NT2/D1 (cell line): ENCODE data around the gene UFL1.
"Not testable (repeated sequence)": the region's sequence is repeated elsewhere in the genome, so short reads cannot be mapped to it uniquely, and the experiment has no call there.

Source experiments
- DNase-seq: peaks from one replicate; pipeline ENCODE4 v3.0.0-alpha.2; 2011; ENCODE audit warnings: low read depth, low spot score
- H3K27me3 ChIP-seq: 2 replicates; pipeline ENCODE4 v1.6.0; 2011; ENCODE audit warnings: mild to moderate bottlenecking; ENCODE audit not compliant: insufficient read length, insufficient read depth
- H3K36me3 ChIP-seq: 2 replicates; pipeline ENCODE4 v1.6.1; 2011; ENCODE audit warnings: mild to moderate bottlenecking, low read length, mixed read lengths; ENCODE audit not compliant: insufficient read depth, insufficient read length
- H3K4me1 ChIP-seq: 2 replicates; pipeline ENCODE4 v1.5.1; 2011; ENCODE audit not compliant: insufficient read depth, insufficient read length
- H3K4me3 ChIP-seq: 2 replicates; pipeline ENCODE4 v1.5.1; 2011; ENCODE audit warnings: low read depth; ENCODE audit not compliant: insufficient read length
- H3K9ac ChIP-seq: 2 replicates; pipeline ENCODE4 v1.6.0; 2011; ENCODE audit warnings: low read depth; ENCODE audit not compliant: insufficient read length
- H3K9me3 ChIP-seq: 2 replicates; pipeline ENCODE4 v1.5.1; 2011; ENCODE audit warnings: mild to moderate bottlenecking, low read length; ENCODE audit not compliant: insufficient read depth
- SUZ12 ChIP-seq: IDR thresholded peaks from 2 replicates; pipeline ENCODE4 v1.6.1; 2011; ENCODE audit not compliant: insufficient read length, insufficient read depth; ENCODE audit errors: extremely low read depth
- YY1 ChIP-seq: IDR thresholded peaks from 2 replicates; pipeline ENCODE4 v1.6.1; 2011; ENCODE audit not compliant: insufficient read length, insufficient read depth
- ZNF274 ChIP-seq: IDR thresholded peaks from 2 replicates; pipeline ENCODE4 v1.6.1; 2011; ENCODE audit warnings: mild to moderate bottlenecking, low read depth, low read length

The UFL1 gene

DNA sequence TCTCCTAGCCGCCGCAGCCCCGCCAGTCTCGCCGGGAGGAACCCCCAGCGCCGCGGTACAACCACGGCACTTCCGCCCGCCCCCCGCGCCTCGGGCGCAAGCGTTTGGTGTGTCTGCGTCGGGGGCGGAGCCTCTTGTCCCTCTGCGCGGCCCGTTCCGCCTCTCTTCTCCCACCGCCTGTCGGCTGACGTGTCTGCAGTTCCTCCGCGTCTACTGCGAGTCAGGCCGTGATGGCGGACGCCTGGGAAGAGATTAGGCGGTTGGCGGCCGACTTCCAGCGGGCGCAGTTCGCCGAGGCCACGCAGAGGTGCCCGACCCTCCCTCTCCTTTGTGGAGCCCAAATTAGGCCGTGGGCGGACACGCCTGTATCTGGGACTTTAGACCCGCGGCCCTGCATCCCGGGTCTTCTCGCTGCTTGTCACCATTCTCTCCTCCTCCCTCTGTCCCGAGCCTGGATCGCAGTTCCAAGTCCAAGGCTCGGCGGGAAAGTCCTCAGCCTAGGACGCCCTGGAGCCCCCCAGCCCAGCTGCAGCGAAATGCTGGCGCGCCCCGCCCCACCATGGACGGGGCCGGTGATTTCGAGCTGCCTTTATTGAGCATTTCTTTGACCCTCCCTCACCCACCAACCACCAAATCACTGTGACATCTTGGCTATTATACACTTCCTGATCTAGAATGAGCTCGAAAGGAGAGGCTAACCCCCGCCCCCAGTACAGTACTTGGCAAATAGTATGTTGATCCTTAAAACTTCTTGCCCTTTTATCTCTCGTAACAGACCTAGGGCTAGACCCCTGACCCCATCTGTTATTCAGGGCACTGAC is at the start of gene UFL1:
Gene UFL1 (plus strand): TSS at position 163 of the 821 bp plus-strand sequence. CDS start 68 bp downstream, at position 231.
- peak within 1 kb of the TSS; percentile 92 for H3K9ac ChIP-seq
- peaks cover 6% of the 10 kb centered on the region for H3K36me3 ChIP-seq
- no peaks in the 10 kb centered on the region for H3K27me3 ChIP-seq
- peaks cover 3% of the 10 kb centered on the region; the same call in 1 of the 2 replicates for H3K9me3 ChIP-seq
- H3K4me1 ChIP-seq = no peaks in the 10 kb centered on the region
- TF ChIP-seq YY1 = peak; percentile 37
- no peak for TF ChIP-seq ZNF274
- no peak for TF ChIP-seq SUZ12
- DNase-seq = peak; percentile 60
- peak within 1 kb of the TSS; percentile 82 for H3K4me3 ChIP-seq

DNA sequence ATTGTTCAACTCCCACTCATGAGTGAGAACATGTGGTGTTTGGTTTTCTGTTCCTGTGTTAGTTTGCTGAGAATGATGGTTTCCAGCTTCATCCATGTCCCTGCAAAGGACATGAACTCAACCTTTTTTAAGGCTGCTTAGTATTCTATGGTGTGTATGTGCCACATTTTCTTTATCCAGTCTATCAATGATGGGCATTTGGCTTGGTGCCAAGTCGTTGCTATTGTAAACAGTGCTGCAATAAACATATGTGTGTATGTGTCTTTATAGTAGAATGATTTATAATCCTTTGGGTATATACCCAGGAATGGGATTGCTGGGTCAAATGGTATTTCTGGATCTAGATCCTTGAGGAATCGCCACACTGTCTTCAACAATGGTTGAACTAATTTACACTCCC is 49.3 kb upstream of the UFL1 start:
- not testable (repeated sequence) for H3K4me3 ChIP-seq, H3K9ac ChIP-seq, DNase-seq, H3K9me3 ChIP-seq, H3K27me3 ChIP-seq, H3K4me1 ChIP-seq, H3K36me3 ChIP-seq

DNA sequence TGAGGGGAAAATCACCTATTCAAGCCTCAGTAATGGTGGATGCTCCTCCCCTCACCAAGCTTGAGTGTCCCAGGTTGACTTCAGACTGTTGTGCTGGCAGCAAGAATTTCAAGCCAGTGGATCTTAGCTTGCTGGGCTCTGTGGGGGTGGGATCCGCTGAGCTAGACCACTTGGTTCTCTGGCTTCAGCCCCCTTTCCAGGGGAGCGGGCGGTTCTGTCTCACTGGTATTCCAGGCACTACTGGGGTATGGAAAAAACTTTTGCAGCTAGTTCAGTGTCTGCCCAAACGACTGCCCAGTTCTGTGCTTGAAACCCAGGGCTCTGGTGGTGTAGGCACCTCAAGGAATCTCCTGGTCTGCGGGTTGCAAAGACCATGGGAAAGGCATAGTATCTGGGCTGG is 42.9 kb upstream of the UFL1 start:
- H3K9me3 ChIP-seq = no peaks in the 10 kb centered on the region
- TF ChIP-seq SUZ12 (no peak), YY1 (no peak), ZNF274 (no peak)
- H3K4me1 ChIP-seq = no peaks in the 10 kb centered on the region
- H3K36me3 ChIP-seq = no peaks in the 10 kb centered on the region
- no peak for DNase-seq
- H3K9ac ChIP-seq = no peak overlapping the region
- H3K4me3 ChIP-seq = no peak overlapping the region
- no peaks in the 10 kb centered on the region for H3K27me3 ChIP-seq

DNA sequence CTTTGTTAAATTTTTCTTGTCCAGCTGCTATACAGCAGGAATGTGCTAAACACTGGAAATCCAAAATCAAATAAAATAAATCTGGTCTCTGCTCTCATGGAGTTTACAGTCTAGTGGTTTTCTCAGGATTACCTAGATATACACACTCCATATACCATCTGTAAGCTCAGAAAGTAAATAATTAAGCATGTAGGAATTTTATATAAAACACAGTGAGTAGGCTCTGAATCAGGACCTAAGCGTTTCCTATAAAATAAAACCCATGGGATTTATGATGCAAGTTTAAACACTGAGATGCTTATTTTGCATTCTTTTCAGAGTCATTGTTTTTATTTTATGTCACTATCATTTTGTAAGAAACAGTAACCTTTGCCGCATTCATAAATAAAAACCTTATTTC is 29.7 kb upstream of the UFL1 start:
- TF ChIP-seq YY1 (no peak), SUZ12 (no peak), ZNF274 (no peak)

GRCh38 chr6:96499781-96500180 is 21.8 kb upstream of the UFL1 start:
- no peaks in the 10 kb centered on the region for H3K36me3 ChIP-seq
- TF ChIP-seq ZNF274 = no peak
- no peak for TF ChIP-seq YY1
- TF ChIP-seq SUZ12 = no peak
- H3K9ac ChIP-seq = no peak overlapping the region
- H3K27me3 ChIP-seq = no peaks in the 10 kb centered on the region
- H3K9me3 ChIP-seq = no peaks in the 10 kb centered on the region
- H3K4me1 ChIP-seq = no peaks in the 10 kb centered on the region
- no peak overlapping the region for H3K4me3 ChIP-seq
- no peak for DNase-seq

More for the DNA sequence above, 29.7 kb upstream of the UFL1 start:
- Histone ChIP-seq H3K9me3 (no peaks in the 10 kb centered on the region), H3K4me3 (no peak overlapping the region), H3K36me3 (no peaks in the 10 kb centered on the region), H3K9ac (no peak overlapping the region), H3K4me1 (no peaks in the 10 kb centered on the region), H3K27me3 (no peaks in the 10 kb centered on the region)
- DNase-seq = no peak

- TF ChIP-seq SUZ12 = no peak
- TF ChIP-seq YY1 = no peak
- TF ChIP-seq ZNF274 = no peak
- H3K4me1 ChIP-seq = no peaks in the 10 kb centered on the region
- no peaks in the 10 kb centered on the region for H3K36me3 ChIP-seq
- H3K9ac ChIP-seq = no peak overlapping the region
- no peak overlapping the region for H3K4me3 ChIP-seq
- no peaks in the 10 kb centered on the region for H3K27me3 ChIP-seq
- no peak for DNase-seq
- H3K9me3 ChIP-seq = no peaks in the 10 kb centered on the region
Observed at GRCh38 chr6:96502915-96503314, 18.7 kb upstream of the UFL1 start.

DNA sequence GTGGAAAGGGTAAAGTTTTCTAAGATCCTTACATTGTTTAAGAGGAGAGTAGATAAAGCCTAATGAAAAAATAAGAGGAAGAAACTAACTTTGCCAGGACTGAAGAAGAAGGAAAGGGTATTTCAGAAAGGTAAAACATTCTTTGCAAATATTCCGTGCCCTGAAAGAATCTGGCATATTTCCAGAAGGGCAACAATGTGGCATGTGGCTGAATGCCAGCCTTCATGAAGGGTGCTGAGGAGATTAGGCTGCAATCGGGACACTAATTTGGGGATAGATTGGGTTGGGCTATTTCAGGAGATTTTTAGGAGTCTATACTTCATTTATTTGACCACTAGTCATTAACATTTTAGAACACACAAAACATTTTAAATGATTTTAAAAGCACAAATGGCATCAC is 16.2 kb upstream of the UFL1 start:
- DNase-seq = no peak
- Histone ChIP-seq H3K9ac (no peak overlapping the region), H3K36me3 (no peaks in the 10 kb centered on the region), H3K4me1 (no peaks in the 10 kb centered on the region), H3K9me3 (peaks cover 18% of the 10 kb centered on the region; the same call in 1 of the 2 replicates), H3K4me3 (no peak overlapping the region), H3K27me3 (no peaks in the 10 kb centered on the region)
- TF ChIP-seq SUZ12 = no peak
- TF ChIP-seq ZNF274 = no peak
- no peak for TF ChIP-seq YY1
